Progenitor cell of endocrine pancreas (in vitro differentiated cells): Measurements from ENCODE around the gene GNLY. TPM values are rescaled to one million over a fixed set of nuclear protein-coding genes. Genes with fewer than 3 reads are reported as not detected.

Experiments
- DNase-seq: peaks from one replicate; pipeline ENCODE4 v3.0.0; 2021; ENCODE audit warnings: low spot score; ENCODE audit not compliant: unreplicated experiment
- H3K27ac Mint-ChIP-seq: 2 replicates; pipeline ENCODE4 v1.8.0; 2021; ENCODE audit warnings: mild to moderate bottlenecking, moderate library complexity, mixed read lengths
- H3K27me3 Mint-ChIP-seq: 2 replicates; pipeline ENCODE4 v1.8.0; 2021; ENCODE audit warnings: mixed read lengths
- H3K36me3 Mint-ChIP-seq: 2 replicates; pipeline ENCODE4 v1.8.0; 2022; ENCODE audit warnings: mixed read lengths; ENCODE audit not compliant: insufficient read depth
- H3K4me1 Mint-ChIP-seq: 2 replicates; pipeline ENCODE4 v1.8.0; 2021; ENCODE audit warnings: low read depth, mixed read lengths
- H3K4me3 Mint-ChIP-seq: 2 replicates; pipeline ENCODE4 v1.8.0; 2021; ENCODE audit warnings: low read depth, mild to moderate bottlenecking, moderate library complexity, mixed read lengths
- H3K9me3 Mint-ChIP-seq: 2 replicates; pipeline ENCODE4 v1.8.0; 2021; ENCODE audit warnings: low read depth, mixed read lengths
- CTCF ChIP-seq: fragments of 200-600 bp; sonication (generic); IDR thresholded peaks from one replicate; pipeline ENCODE4 v1.5.0; 2021; ENCODE audit warnings: antibody characterized with exemption, mild to moderate bottlenecking; ENCODE audit not compliant: unreplicated experiment
- total RNA-seq: library from RNA; stranded (reverse); gene quantifications from 2 replicates; pipeline ENCODE4 v1.2.1, GENCODE V29; 2021

GNLY gene
- total RNA-seq, 1 donor from 2014 or later, result not detected

- Mint-ChIP-seq H3K4me1 (no peaks in the 10 kb centered on the region), H3K9me3 (peaks cover 3% of the 10 kb centered on the region), H3K27me3 (peaks cover 24% of the 10 kb centered on the region), H3K36me3 (no peaks in the 10 kb centered on the region), H3K4me3 (no peak overlapping the region), H3K27ac (no peak overlapping the region)
- no peak for TF ChIP-seq CTCF
- DNase-seq, result no peak
Observed at GRCh38 chr2:85724731-85725181, 30.6 kb downstream of the GNLY start.

- DNase-seq, result no peak
- H3K27ac Mint-ChIP-seq, result no peak overlapping the region
- peaks cover 21% of the 10 kb centered on the region for H3K27me3 Mint-ChIP-seq
- H3K4me3 Mint-ChIP-seq, result no peak overlapping the region
- no peaks in the 10 kb centered on the region for H3K9me3 Mint-ChIP-seq
- no peaks in the 10 kb centered on the region for H3K36me3 Mint-ChIP-seq
- no peak for TF ChIP-seq CTCF
- no peaks in the 10 kb centered on the region for H3K4me1 Mint-ChIP-seq
Observed at GRCh38 chr2:85725451-85725850, 31.3 kb downstream of the GNLY start.

- H3K27ac Mint-ChIP-seq, result no peak overlapping the region
- H3K9me3 Mint-ChIP-seq, result no peaks in the 10 kb centered on the region
- no peak for TF ChIP-seq CTCF
- H3K27me3 Mint-ChIP-seq, result peaks cover 21% of the 10 kb centered on the region
- H3K36me3 Mint-ChIP-seq, result no peaks in the 10 kb centered on the region
- H3K4me1 Mint-ChIP-seq, result no peaks in the 10 kb centered on the region
- DNase-seq, result no peak
- H3K4me3 Mint-ChIP-seq, result no peak overlapping the region
Observed at GRCh38 chr2:85727798-85728197, 33.6 kb downstream of the GNLY start.

GRCh38 chr2:85728342-85728741, 34.2 kb downstream of the GNLY start:
- no peak for TF ChIP-seq CTCF
- Mint-ChIP-seq H3K4me3 (no peak overlapping the region), H3K27me3 (peaks cover 21% of the 10 kb centered on the region), H3K27ac (no peak overlapping the region), H3K9me3 (no peaks in the 10 kb centered on the region), H3K4me1 (no peaks in the 10 kb centered on the region), H3K36me3 (no peaks in the 10 kb centered on the region)
- DNase-seq, result no peak

GRCh38 chr2:85728883-85729824, 35.0 kb downstream of the GNLY start:
- Mint-ChIP-seq H3K36me3 (no peaks in the 10 kb centered on the region), H3K27me3 (peaks cover 21% of the 10 kb centered on the region), H3K27ac (no peak overlapping the region), H3K9me3 (no peaks in the 10 kb centered on the region), H3K4me3 (no peak overlapping the region), H3K4me1 (no peaks in the 10 kb centered on the region)
- peak; percentile 86 for DNase-seq
- TF ChIP-seq CTCF, result peak; percentile 98
